Esophagus squamous epithelium (tissue), 4 donors: ENCODE results near the gene GRIK4.
"Not testable (repeated sequence)": the region's sequence is repeated elsewhere in the genome, so short reads cannot be mapped to it uniquely, and the experiment has no call there.

Experiments
- POLR2A ChIP-seq, 4 donors: fragments of 450-650 bp; IDR thresholded peaks; one replicate each; pipeline ENCODE4 v1.6.1; 2017; ENCODE audit warnings: antibody characterized with exemption in 4 of 4, mild to moderate bottlenecking in 4 of 4, moderate library complexity in 3 of 4
- TF ChIP-seq, protein P1 (sequence below), 6 experiments: fragments of 450-650 bp in 4 of 6; fragments of 200-600 bp in 2 of 6; sonication (generic) in 2 of 6; IDR thresholded peaks; one replicate each; pipeline ENCODE4 v1.5.1; 2016 to 2019; ENCODE audit warnings: antibody characterized with exemption in 6 of 6, mild to moderate bottlenecking in 4 of 6, moderate library complexity in 4 of 6

- TF ChIP-seq, protein P1, sequence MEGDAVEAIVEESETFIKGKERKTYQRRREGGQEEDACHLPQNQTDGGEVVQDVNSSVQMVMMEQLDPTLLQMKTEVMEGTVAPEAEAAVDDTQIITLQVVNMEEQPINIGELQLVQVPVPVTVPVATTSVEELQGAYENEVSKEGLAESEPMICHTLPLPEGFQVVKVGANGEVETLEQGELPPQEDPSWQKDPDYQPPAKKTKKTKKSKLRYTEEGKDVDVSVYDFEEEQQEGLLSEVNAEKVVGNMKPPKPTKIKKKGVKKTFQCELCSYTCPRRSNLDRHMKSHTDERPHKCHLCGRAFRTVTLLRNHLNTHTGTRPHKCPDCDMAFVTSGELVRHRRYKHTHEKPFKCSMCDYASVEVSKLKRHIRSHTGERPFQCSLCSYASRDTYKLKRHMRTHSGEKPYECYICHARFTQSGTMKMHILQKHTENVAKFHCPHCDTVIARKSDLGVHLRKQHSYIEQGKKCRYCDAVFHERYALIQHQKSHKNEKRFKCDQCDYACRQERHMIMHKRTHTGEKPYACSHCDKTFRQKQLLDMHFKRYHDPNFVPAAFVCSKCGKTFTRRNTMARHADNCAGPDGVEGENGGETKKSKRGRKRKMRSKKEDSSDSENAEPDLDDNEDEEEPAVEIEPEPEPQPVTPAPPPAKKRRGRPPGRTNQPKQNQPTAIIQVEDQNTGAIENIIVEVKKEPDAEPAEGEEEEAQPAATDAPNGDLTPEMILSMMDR (IDR thresholded peaks at IDR 0.05) = not testable (repeated sequence)
- not testable (repeated sequence) for TF ChIP-seq POLR2A (IDR thresholded peaks at IDR 0.05)
Measured at GRCh38 chr11:120765710-120766109, 254.2 kb downstream of the GRIK4 start.
